H9 (cell line): Measurements from ENCODE around the gene CABCOCO1. TPM values are rescaled to one million over a fixed set of nuclear protein-coding genes. Genes with fewer than 3 reads are reported as not detected.

Experiments
- DNase-seq: peaks from one replicate; pipeline ENCODE4 v3.0.0-alpha.2; 2017
- H2AFZ ChIP-seq: one replicate; pipeline ENCODE4 v1.6.1; 2013; ENCODE audit warnings: mild to moderate bottlenecking, low read length, control low read depth, moderate library complexity
- H2AK5ac ChIP-seq: 2 replicates; pipeline ENCODE4 v1.6.1; 2013; ENCODE audit warnings: low read length, control low read depth, mixed read lengths; ENCODE audit not compliant: insufficient read length
- H2BK120ac ChIP-seq: one replicate; pipeline ENCODE4 v1.6.1; 2013; ENCODE audit warnings: low read depth, mild to moderate bottlenecking, low read length, control low read depth, inconsistent platforms; ENCODE audit not compliant: poor library complexity, severe bottlenecking
- H2BK12ac ChIP-seq: 2 replicates; pipeline ENCODE4 v1.6.1; 2013; ENCODE audit warnings: low read length, control low read depth, mixed read lengths, low read depth; ENCODE audit not compliant: insufficient read length
- H2BK15ac ChIP-seq: 2 replicates; pipeline ENCODE4 v1.6.1; 2013; ENCODE audit warnings: low read depth, low read length, control low read depth
- H2BK20ac ChIP-seq: one replicate; pipeline ENCODE4 v1.6.1; 2013; ENCODE audit warnings: low read depth, mild to moderate bottlenecking, low read length, control low read depth, inconsistent platforms; ENCODE audit not compliant: poor library complexity, severe bottlenecking
- H2BK5ac ChIP-seq: 2 replicates; pipeline ENCODE4 v1.6.1; 2013; ENCODE audit warnings: low read length, control low read depth, mixed read lengths; ENCODE audit not compliant: insufficient read length
- H3K14ac ChIP-seq: 2 replicates; pipeline ENCODE4 v1.6.1; 2013; ENCODE audit warnings: low read length, control low read depth; ENCODE audit not compliant: insufficient read depth
- H3K18ac ChIP-seq: 2 replicates; pipeline ENCODE4 v1.6.1; 2013; ENCODE audit warnings: low read depth, mild to moderate bottlenecking, mixed read lengths, low read length, control low read depth; ENCODE audit not compliant: insufficient read length
- H3K23ac ChIP-seq: 2 replicates; pipeline ENCODE4 v1.6.1; 2013; ENCODE audit warnings: low read length, control low read depth, mixed read lengths, low read depth; ENCODE audit not compliant: insufficient read length
- H3K23me2 ChIP-seq: 2 replicates; pipeline ENCODE4 v1.6.1; 2013; ENCODE audit warnings: low read depth, mild to moderate bottlenecking, mixed read lengths, low read length, control low read depth; ENCODE audit not compliant: insufficient read length, poor library complexity, severe bottlenecking
- H3K27ac ChIP-seq: 2 replicates; pipeline ENCODE4 v1.5.1; 2013; ENCODE audit warnings: low read length, control low read depth, mixed read lengths, low read depth; ENCODE audit not compliant: insufficient read length
- H3K27me3 ChIP-seq: 2 replicates; pipeline ENCODE4 v1.6.1; 2013; ENCODE audit warnings: low read length, control low read depth, inconsistent platforms; ENCODE audit not compliant: insufficient read depth
- H3K4ac ChIP-seq: 2 replicates; pipeline ENCODE4 v1.6.1; 2013; ENCODE audit warnings: low read depth, mild to moderate bottlenecking, control low read depth, inconsistent platforms, low read length, moderate library complexity
- H3K4me1 ChIP-seq: 2 replicates; pipeline ENCODE4 v1.6.1; 2013; ENCODE audit warnings: low read length, control low read depth, inconsistent platforms; ENCODE audit not compliant: insufficient read depth
- H3K4me2 ChIP-seq: 2 replicates; pipeline ENCODE4 v1.6.1; 2013; ENCODE audit warnings: low read length, control low read depth, mixed read lengths; ENCODE audit not compliant: insufficient read length, insufficient read depth
- H3K56ac ChIP-seq: 2 replicates; pipeline ENCODE4 v1.6.1; 2013; ENCODE audit warnings: low read depth, mild to moderate bottlenecking, mixed read lengths, low read length, control low read depth; ENCODE audit not compliant: insufficient read length
- H3K79me1 ChIP-seq: 2 replicates; pipeline ENCODE4 v1.6.1; 2013; ENCODE audit warnings: low read depth, mild to moderate bottlenecking, moderate library complexity, low read length, control low read depth, inconsistent platforms; ENCODE audit not compliant: insufficient read depth, poor library complexity, severe bottlenecking
- H3K79me2 ChIP-seq: 2 replicates; pipeline ENCODE4 v1.6.1; 2013; ENCODE audit warnings: low read length, control low read depth, inconsistent platforms; ENCODE audit not compliant: insufficient read depth
- H3K9ac ChIP-seq: 2 replicates; pipeline ENCODE4 v1.6.1; 2013; ENCODE audit warnings: low read length, control low read depth, mixed read lengths; ENCODE audit not compliant: insufficient read length; ENCODE audit errors: extremely low read depth
- H3K9me3 ChIP-seq: one replicate; pipeline ENCODE4 v1.6.1; 2013; ENCODE audit warnings: low read depth, low read length, inconsistent platforms; ENCODE audit not compliant: control insufficient read depth
- H3T11ph ChIP-seq: one replicate; pipeline ENCODE4 v1.6.1; 2013; ENCODE audit warnings: mild to moderate bottlenecking, low read length, control low read depth, inconsistent platforms
- H4K20me1 ChIP-seq: one replicate; pipeline ENCODE4 v1.6.1; 2013; ENCODE audit not compliant: control insufficient read depth, insufficient read length, insufficient read depth
- H4K5ac ChIP-seq: 2 replicates; pipeline ENCODE4 v1.6.1; 2013; ENCODE audit warnings: low read depth, mild to moderate bottlenecking, mixed read lengths, low read length, control low read depth; ENCODE audit not compliant: insufficient read length
- H4K8ac ChIP-seq: replicated peaks from 2 replicates; pipeline ENCODE4 v1.6.1; 2013; ENCODE audit warnings: low read length, control low read depth, mixed read lengths, low read depth; ENCODE audit not compliant: insufficient read length
- H4K91ac ChIP-seq: 2 replicates; pipeline ENCODE4 v1.6.1; 2013; ENCODE audit warnings: low read depth, mild to moderate bottlenecking, moderate library complexity, mixed read lengths, low read length, control low read depth; ENCODE audit not compliant: insufficient read length
- H3K27ac Mint-ChIP-seq, 3 experiments: 2 replicates in 2 of 3; 3 replicates in 1 of 3; pipeline ENCODE4 v1.8.0; 2020 to 2021; ENCODE audit warnings: mixed read lengths in 3 of 3, mild to moderate bottlenecking in 1 of 3, moderate library complexity in 1 of 3
- H3K27me3 Mint-ChIP-seq: 2 replicates; pipeline ENCODE4 v1.8.0; 2021; ENCODE audit warnings: low read depth, mild to moderate bottlenecking, moderate library complexity, mixed read lengths
- H3K36me3 Mint-ChIP-seq, 3 experiments: 2 replicates in 2 of 3; 3 replicates in 1 of 3; pipeline ENCODE4 v1.8.0; 2020 to 2021; ENCODE audit warnings: low read depth in 3 of 3, mixed read lengths in 3 of 3; ENCODE audit not compliant: insufficient read depth in 1 of 3
- H3K4me1 Mint-ChIP-seq, 2 experiments: 2 replicates each; pipeline ENCODE4 v1.8.0; 2020; ENCODE audit warnings: mixed read lengths in 2 of 2
- H3K4me3 Mint-ChIP-seq, 2 experiments: 2 replicates in 1 of 2; 3 replicates in 1 of 2; pipeline ENCODE4 v1.8.0; 2020 to 2021; ENCODE audit warnings: mild to moderate bottlenecking in 2 of 2, mixed read lengths in 2 of 2, moderate library complexity in 1 of 2
- H3K9me3 Mint-ChIP-seq, 2 experiments: 2 replicates in 1 of 2; 3 replicates in 1 of 2; pipeline ENCODE4 v1.8.0; 2020; ENCODE audit warnings: mild to moderate bottlenecking in 2 of 2, mixed read lengths in 2 of 2, moderate library complexity in 1 of 2
- WGBS: extraction: QIAGEN DNeasy Blood & Tissue Kit; methylation state at CpG from one replicate; pipeline ENCODE4 v1.1.7; 2013; ENCODE audit warnings: missing lambda C conversion rate, low lambda C conversion rate, mixed read lengths; ENCODE audit not compliant: insufficient read length; ENCODE audit errors: extremely low coverage; 5-methylcytosine and 5-hydroxymethylcytosine counted together
- total RNA-seq: library from RNA; stranded (reverse); gene quantifications from 2 replicates; pipeline ENCODE4 v1.2.1, GENCODE V29; 2021
- TF ChIP-seq, protein P1 (sequence below): fragments of 200-600 bp; sonication (generic); conservative IDR thresholded peaks from 3 replicates; pipeline ENCODE4 v1.8.0; 2021; ENCODE audit warnings: antibody characterized with exemption, mild to moderate bottlenecking

The CABCOCO1 gene
- total RNA-seq, 1 experiment from 2014 or later, result not detected

DNA sequence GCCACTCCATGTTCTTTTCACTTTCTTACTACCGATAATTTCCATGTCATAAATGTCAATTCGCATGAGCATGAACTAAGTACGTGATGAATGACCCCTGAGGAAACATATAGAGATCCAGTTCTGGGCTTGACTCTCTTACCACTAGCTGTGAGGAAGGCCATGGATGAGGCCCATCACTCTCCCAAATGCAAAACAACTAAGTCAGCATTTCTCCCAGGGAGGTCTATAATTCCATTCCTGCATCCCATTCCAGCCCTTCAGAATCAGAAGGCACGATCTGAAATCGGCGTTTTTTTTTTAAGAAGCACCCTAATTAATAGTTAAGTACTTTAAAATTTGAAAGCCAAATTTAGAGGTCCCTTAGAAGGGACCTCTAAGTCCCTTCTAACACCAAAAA is 116.5 kb downstream of the CABCOCO1 start:
- no peak overlapping the region for H3K4ac ChIP-seq
- Mint-ChIP-seq H3K36me3 (no peaks in the 10 kb centered on the region; a peak in 1 of 7 replicates), H3K27me3 (no peaks in the 10 kb centered on the region), H3K4me1 (peaks cover 7 to 9% of the 10 kb centered on the region in 2 experiments), H3K9me3 (no peaks in the 10 kb centered on the region; a peak in 1 of 5 replicates), H3K4me3 (no peak overlapping the region), H3K27ac (0 out of 7 replicates have a peak overlapping the region, but pooled peaks of 1 of the 3 experiments have one; percentile 36)
- no peak overlapping the region for H3K18ac ChIP-seq
- no peaks in the 10 kb centered on the region for H3K79me1 ChIP-seq
- H3K23me2 ChIP-seq, result no peaks in the 10 kb centered on the region
- no peak overlapping the region for H3K14ac ChIP-seq
- H3K23ac ChIP-seq, result no peak overlapping the region
- no peak overlapping the region for H3K4me2 ChIP-seq
- no peak overlapping the region for H2BK12ac ChIP-seq
- no peak overlapping the region for H2AK5ac ChIP-seq
- no peak overlapping the region for H4K91ac ChIP-seq
- H4K5ac ChIP-seq, result no peak overlapping the region
- no peak overlapping the region for H3K56ac ChIP-seq
- H3K4me1 ChIP-seq, result no peaks in the 10 kb centered on the region
- H3K27ac ChIP-seq, result no peak overlapping the region
- H3T11ph ChIP-seq, result no peak overlapping the region
- no peaks in the 10 kb centered on the region for H3K27me3 ChIP-seq
- TF ChIP-seq, protein P1, sequence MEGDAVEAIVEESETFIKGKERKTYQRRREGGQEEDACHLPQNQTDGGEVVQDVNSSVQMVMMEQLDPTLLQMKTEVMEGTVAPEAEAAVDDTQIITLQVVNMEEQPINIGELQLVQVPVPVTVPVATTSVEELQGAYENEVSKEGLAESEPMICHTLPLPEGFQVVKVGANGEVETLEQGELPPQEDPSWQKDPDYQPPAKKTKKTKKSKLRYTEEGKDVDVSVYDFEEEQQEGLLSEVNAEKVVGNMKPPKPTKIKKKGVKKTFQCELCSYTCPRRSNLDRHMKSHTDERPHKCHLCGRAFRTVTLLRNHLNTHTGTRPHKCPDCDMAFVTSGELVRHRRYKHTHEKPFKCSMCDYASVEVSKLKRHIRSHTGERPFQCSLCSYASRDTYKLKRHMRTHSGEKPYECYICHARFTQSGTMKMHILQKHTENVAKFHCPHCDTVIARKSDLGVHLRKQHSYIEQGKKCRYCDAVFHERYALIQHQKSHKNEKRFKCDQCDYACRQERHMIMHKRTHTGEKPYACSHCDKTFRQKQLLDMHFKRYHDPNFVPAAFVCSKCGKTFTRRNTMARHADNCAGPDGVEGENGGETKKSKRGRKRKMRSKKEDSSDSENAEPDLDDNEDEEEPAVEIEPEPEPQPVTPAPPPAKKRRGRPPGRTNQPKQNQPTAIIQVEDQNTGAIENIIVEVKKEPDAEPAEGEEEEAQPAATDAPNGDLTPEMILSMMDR, result no peak
- no CpG with 5 or more reads among the region's 6 CpGs for WGBS
- no peaks in the 10 kb centered on the region for H3K79me2 ChIP-seq
- no peak overlapping the region for H2BK5ac ChIP-seq
- H2BK20ac ChIP-seq, result no peak overlapping the region
- no peak overlapping the region for H2BK15ac ChIP-seq
- no peak overlapping the region for H3K9ac ChIP-seq
- H2BK120ac ChIP-seq, result no peak overlapping the region
- no peak overlapping the region for H4K8ac ChIP-seq
- H4K20me1 ChIP-seq, result no peaks in the 10 kb centered on the region
- DNase-seq, result no peak
- no peak overlapping the region for H2AFZ ChIP-seq
- no peaks in the 10 kb centered on the region for H3K9me3 ChIP-seq
